Endometrium (tissue), 2 donors: ENCODE results near the gene MGAT5B.
"Not testable (repeated sequence)": the region's sequence is repeated elsewhere in the genome, so short reads cannot be mapped to it uniquely, and the experiment has no call there.

Experiments used
- FAIRE-seq: peaks from 2 replicates; lab custom pipeline; 2012; peaks lifted over from hg19 to GRCh38; lab: Jason Lieb, UNC
- donor health status: control.
- donor health status: control.

The MGAT5B gene

GRCh38 chr17:76949913-76950695 lies 81.9 kb downstream of the MGAT5B start:
- no peak for FAIRE-seq

GRCh38 chr17:76951375-76951905 lies 83.2 kb downstream of the MGAT5B start:
- FAIRE-seq = no peak

- no peak for FAIRE-seq
Observed at GRCh38 chr17:76952402-76952801, 84.2 kb downstream of the MGAT5B start.

GRCh38 chr17:76953066-76953465 lies 84.9 kb downstream of the MGAT5B start:
- FAIRE-seq = no peak

GRCh38 chr17:76953946-76954345 lies 85.7 kb downstream of the MGAT5B start:
- FAIRE-seq = no peak

- no peak for FAIRE-seq
Observed at GRCh38 chr17:76955191-76955590, 87.0 kb downstream of the MGAT5B start.

GRCh38 chr17:76956846-76957540 lies 88.8 kb downstream of the MGAT5B start:
- no peak for FAIRE-seq

GRCh38 chr17:76957678-76958464 lies 89.7 kb downstream of the MGAT5B start:
- FAIRE-seq = no peak

GRCh38 chr17:76958974-76959373 lies 90.8 kb downstream of the MGAT5B start:
- no peak for FAIRE-seq

GRCh38 chr17:76961869-76962268 lies 93.7 kb downstream of the MGAT5B start:
- no peak for FAIRE-seq

- FAIRE-seq = no peak
Observed at GRCh38 chr17:76962858-76963257, 94.7 kb downstream of the MGAT5B start.

- no peak for FAIRE-seq
Observed at GRCh38 chr17:76966016-76966415, 97.8 kb downstream of the MGAT5B start.

GRCh38 chr17:76966486-76967181 lies 98.4 kb downstream of the MGAT5B start:
- no peak for FAIRE-seq

- FAIRE-seq = no peak
Observed at GRCh38 chr17:76967762-76968161, 99.6 kb downstream of the MGAT5B start.

- no peak for FAIRE-seq
Observed at GRCh38 chr17:76968707-76969597, 100.7 kb downstream of the MGAT5B start.

GRCh38 chr17:76969598-76970172 lies 101.5 kb downstream of the MGAT5B start:
- FAIRE-seq = no peak

GRCh38 chr17:76970228-76970627 lies 102.0 kb downstream of the MGAT5B start:
- not testable (repeated sequence) for FAIRE-seq

- no peak for FAIRE-seq
Observed at GRCh38 chr17:76972046-76972641, 103.9 kb downstream of the MGAT5B start.

GRCh38 chr17:76973040-76973439 lies 104.8 kb downstream of the MGAT5B start:
- FAIRE-seq = no peak

GRCh38 chr17:76974721-76975120 lies 106.5 kb downstream of the MGAT5B start:
- no peak for FAIRE-seq
